Fibroblast of lung (primary cell): ENCODE data around the gene IL1F10. TPM values are rescaled to one million over a fixed set of nuclear protein-coding genes. Genes with fewer than 3 reads are reported as not detected.

ENCODE experiments used
- DNase-seq, 2 donors: peaks; one replicate each; pipeline versions ENCODE4 v3.0.0 to v3.0.0-alpha.2; 2010; ENCODE audit warnings: low read depth in 2 of 2
- H2AFZ ChIP-seq: 2 replicates; pipeline ENCODE4 v1.5.1; 2012; ENCODE audit warnings: low read length, control low read depth, inconsistent platforms
- H3K27ac ChIP-seq: 2 replicates; pipeline ENCODE4 v1.5.1; 2011; ENCODE audit warnings: low read length, control low read depth; ENCODE audit not compliant: insufficient read depth
- H3K27me3 ChIP-seq: 2 replicates; pipeline ENCODE4 v1.5.1; 2011; ENCODE audit warnings: mild to moderate bottlenecking, low read length; ENCODE audit not compliant: control insufficient read depth, insufficient read depth
- H3K36me3 ChIP-seq: 2 replicates; pipeline ENCODE4 v1.5.1; 2011; ENCODE audit warnings: low read length; ENCODE audit not compliant: control insufficient read depth, insufficient read depth
- H3K4me1 ChIP-seq: 2 replicates; pipeline ENCODE4 v1.5.1; 2011; ENCODE audit warnings: low read length; ENCODE audit not compliant: control insufficient read depth, insufficient read depth; ENCODE audit errors: extremely low read depth
- H3K4me2 ChIP-seq: 2 replicates; pipeline ENCODE4 v1.5.1; 2011; ENCODE audit warnings: low read length, control low read depth; ENCODE audit not compliant: insufficient read depth; ENCODE audit errors: extremely low read depth
- H3K4me3 ChIP-seq, 4 experiments: fragments of 200-600 bp in 1 of 4; sonication (generic) in 1 of 4; replicated peaks in 1 of 4; 2 replicates each; pipeline ENCODE4 v1.5.1; 2011 to 2016; ENCODE audit warnings: low read length in 4 of 4, low read depth in 3 of 4, mild to moderate bottlenecking in 3 of 4, control low read depth in 2 of 4, inconsistent platforms in 1 of 4, mixed read lengths in 1 of 4; ENCODE audit not compliant: insufficient read depth in 1 of 4; ENCODE audit errors: control extremely low read depth in 1 of 4
- H3K79me2 ChIP-seq: 2 replicates; pipeline ENCODE4 v1.5.1; 2012; ENCODE audit warnings: mild to moderate bottlenecking, low read length, inconsistent platforms; ENCODE audit not compliant: control insufficient read depth, insufficient read depth
- H3K9ac ChIP-seq: 2 replicates; pipeline ENCODE4 v1.5.1; 2011; ENCODE audit warnings: mild to moderate bottlenecking, low read length, control low read depth; ENCODE audit not compliant: insufficient read depth
- H3K9me3 ChIP-seq: 2 replicates; pipeline ENCODE4 v1.5.1; 2012; ENCODE audit warnings: low read depth, low read length; ENCODE audit not compliant: control insufficient read depth, insufficient read depth
- H4K20me1 ChIP-seq: 2 replicates; pipeline ENCODE4 v1.5.1; 2011; ENCODE audit warnings: low read length; ENCODE audit not compliant: control insufficient read depth, insufficient read depth; ENCODE audit errors: extremely low read depth
- CTCF ChIP-seq, 2 donors: IDR thresholded peaks in 1 of 2; conservative IDR thresholded peaks in 1 of 2; 1 replicate in 1 of 2; 2 replicates in 1 of 2; pipeline ENCODE4 v1.5.1; 2011 to 2012; ENCODE audit warnings: low read length in 2 of 2, control low read depth in 1 of 2, inconsistent platforms in 1 of 2, low read depth in 1 of 2, mild to moderate bottlenecking in 1 of 2
- EZH2 ChIP-seq: IDR thresholded peaks from 2 replicates; pipeline ENCODE4 v1.5.1; 2012; ENCODE audit warnings: low read length, control low read depth, mild to moderate bottlenecking; ENCODE audit errors: missing control alignments
- polyA plus RNA-seq, 2 donors: library from polyadenylated mRNA; depleted of rRNA in 1 of 2; stranded (reverse) in 1 of 2; unstranded in 1 of 2; fragments of >200 nt; gene quantifications; 2 replicates each; pipeline ENCODE4 v1.2.1, GENCODE V29; 2011 to 2012; ENCODE audit warnings: missing spikeins in 1 of 2
- total RNA-seq: library from RNA; depleted of rRNA; stranded (reverse); fragments of >200 nt; gene quantifications from 2 replicates; pipeline ENCODE4 v1.2.1, GENCODE V29; 2014

The IL1F10 gene
- total and polyA plus RNA-seq, 2 donors (not counting 1 experiment from before 2014, with no cell fraction given) = not detected

GRCh38 chr2:113054066-113054465 lies 13.7 kb upstream of the IL1F10 start:
- no peak overlapping the region for H3K27ac ChIP-seq
- H3K9me3 ChIP-seq = no peaks in the 10 kb centered on the region
- DNase-seq = no peak
- H3K27me3 ChIP-seq = no peaks in the 10 kb centered on the region
- H3K4me3 ChIP-seq = no peak overlapping the region
- H3K36me3 ChIP-seq = no peaks in the 10 kb centered on the region
- H3K9ac ChIP-seq = no peak overlapping the region
- TF ChIP-seq CTCF (conservative IDR thresholded peaks at IDR 0.05 in 1 of 2, IDR thresholded peaks at IDR 0.05 in 1 of 2; ENCODE audit: low read depth in 1 of 2, low read length in 2 of 2) = no peak
- TF ChIP-seq EZH2 = no peak
- no peaks in the 10 kb centered on the region for H3K4me1 ChIP-seq
- H4K20me1 ChIP-seq = no peaks in the 10 kb centered on the region
- no peak overlapping the region for H3K4me2 ChIP-seq
- H3K79me2 ChIP-seq = no peaks in the 10 kb centered on the region
- no peak overlapping the region for H2AFZ ChIP-seq

GRCh38 chr2:113056521-113056920 lies 11.2 kb upstream of the IL1F10 start:
- Histone ChIP-seq H3K4me1 (no peaks in the 10 kb centered on the region), H3K27me3 (no peaks in the 10 kb centered on the region), H3K79me2 (no peaks in the 10 kb centered on the region), H4K20me1 (no peaks in the 10 kb centered on the region), H3K4me2 (no peak overlapping the region), H3K27ac (no peak overlapping the region), H3K4me3 (no peak overlapping the region), H2AFZ (no peak overlapping the region), H3K36me3 (no peaks in the 10 kb centered on the region), H3K9ac (no peak overlapping the region), H3K9me3 (no peaks in the 10 kb centered on the region)
- TF ChIP-seq EZH2 (no peak), CTCF (conservative IDR thresholded peaks at IDR 0.05 in 1 of 2, IDR thresholded peaks at IDR 0.05 in 1 of 2; ENCODE audit: low read depth in 1 of 2, low read length in 2 of 2) (no peak)
- no peak for DNase-seq

GRCh38 chr2:113057117-113057516 lies 10.7 kb upstream of the IL1F10 start:
- no peaks in the 10 kb centered on the region for H3K27me3 ChIP-seq
- no peak overlapping the region for H2AFZ ChIP-seq
- no peak for TF ChIP-seq CTCF (conservative IDR thresholded peaks at IDR 0.05 in 1 of 2, IDR thresholded peaks at IDR 0.05 in 1 of 2; ENCODE audit: low read depth in 1 of 2, low read length in 2 of 2)
- TF ChIP-seq EZH2 = no peak
- DNase-seq = no peak
- no peaks in the 10 kb centered on the region for H3K36me3 ChIP-seq
- H3K9ac ChIP-seq = no peak overlapping the region
- no peaks in the 10 kb centered on the region for H3K79me2 ChIP-seq
- H3K27ac ChIP-seq = no peak overlapping the region
- no peaks in the 10 kb centered on the region for H3K4me1 ChIP-seq
- H3K9me3 ChIP-seq = no peaks in the 10 kb centered on the region
- H3K4me2 ChIP-seq = no peak overlapping the region
- no peaks in the 10 kb centered on the region for H4K20me1 ChIP-seq
- no peak overlapping the region for H3K4me3 ChIP-seq
